Lower lobe of right lung (tissue), 2 donors: Measurements from ENCODE around the gene ACOXL. TPM values are rescaled to one million over a fixed set of nuclear protein-coding genes. Genes with fewer than 3 reads are reported as not detected.

Experiments used
- ATAC-seq, 2 donors: fragments of 200-7000 bp; cut with Tn5 transposase; one replicate each; pipeline ENCODE4 v1.9.1; 2020 to 2022; ENCODE audit warnings: mild to moderate bottlenecking in 2 of 2, moderate library complexity in 2 of 2
- DNase-seq: peaks from one replicate; pipeline ENCODE4 v3.0.0-alpha.2; 2020
- H3K27ac ChIP-seq: fragments of 200-600 bp; one replicate; pipeline ENCODE4 v1.8.0; 2022
- H3K27me3 ChIP-seq: fragments of 200-600 bp; one replicate; pipeline ENCODE4 v1.8.0; 2022; ENCODE audit warnings: low read depth
- H3K36me3 ChIP-seq: fragments of 200-600 bp; one replicate; pipeline ENCODE4 v1.8.0; 2022; ENCODE audit warnings: mild to moderate bottlenecking
- H3K4me1 ChIP-seq: fragments of 200-600 bp; one replicate; pipeline ENCODE4 v1.8.0; 2022
- H3K4me3 ChIP-seq: fragments of 200-600 bp; one replicate; pipeline ENCODE4 v1.8.0; 2022; ENCODE audit warnings: mild to moderate bottlenecking
- H3K9me3 ChIP-seq: fragments of 200-600 bp; one replicate; pipeline ENCODE4 v1.8.0; 2022
- CTCF ChIP-seq: fragments of 200-600 bp; IDR thresholded peaks from one replicate; pipeline ENCODE4 v1.8.0; 2022; ENCODE audit warnings: antibody characterized with exemption, mild to moderate bottlenecking
- intact Hi-C: fragments of 100-400 bp; cut with DNase I; formaldehyde crosslinking; loops from one replicate; pipeline ENCODE4 v1.11.0; 2022
- total RNA-seq: library from RNA; stranded (reverse); fragmentation: NEBNext Ultra II Directional; extraction: Animal tissue kit (Norgen Biotek cat#: 25700); gene quantifications from one replicate; pipeline ENCODE4 v1.2.1, GENCODE V29; 2021
- donor health status: DM: no; HTN: yes; CAD: no; lungs with severe emphysema.

ACOXL gene
- total RNA-seq, 1 donor from 2014 or later, result 38.5 TPM

- no peak for TF ChIP-seq CTCF
- H3K36me3 ChIP-seq, result no peaks in the 10 kb centered on the region
- H3K9me3 ChIP-seq, result no peaks in the 10 kb centered on the region
- ATAC-seq (peak in 1 of 2 donors; percentile 28), DNase-seq (no peak)
- H3K27ac ChIP-seq, result no peak overlapping the region
- intact Hi-C loops, result no loop called here
- H3K4me3 ChIP-seq, result no peak overlapping the region
- no peaks in the 10 kb centered on the region for H3K4me1 ChIP-seq
- no peaks in the 10 kb centered on the region for H3K27me3 ChIP-seq
These were observed 248.1 kb downstream of the ACOXL start for GRCh38 chr2:110980339-110981062.

- TF ChIP-seq CTCF, result no peak
These were observed 250.8 kb downstream of the ACOXL start for GRCh38 chr2:110983133-110983532.

GRCh38 chr2:110984694-110985490 is 252.5 kb downstream of the ACOXL start:
- TF ChIP-seq CTCF, result no peak
- intact Hi-C loops, result no loop called here
- Histone ChIP-seq H3K4me3 (no peak overlapping the region), H3K4me1 (no peaks in the 10 kb centered on the region), H3K9me3 (no peaks in the 10 kb centered on the region), H3K27ac (no peak overlapping the region), H3K27me3 (no peaks in the 10 kb centered on the region), H3K36me3 (peaks cover 3% of the 10 kb centered on the region)
- ATAC-seq, result no peak
- DNase-seq, result no peak

More at GRCh38 chr2:110983133-110983532, 250.8 kb downstream of the ACOXL start:
- DNase-seq (no peak), ATAC-seq (no peak)
- Histone ChIP-seq H3K4me3 (no peak overlapping the region), H3K27me3 (no peaks in the 10 kb centered on the region), H3K36me3 (peaks cover 3% of the 10 kb centered on the region), H3K9me3 (no peaks in the 10 kb centered on the region), H3K27ac (no peak overlapping the region), H3K4me1 (no peaks in the 10 kb centered on the region)
- intact Hi-C loops, result no loop called here

- peaks cover 23% of the 10 kb centered on the region for H3K4me1 ChIP-seq
- no peak for DNase-seq
- no peak overlapping the region for H3K27ac ChIP-seq
- H3K36me3 ChIP-seq, result peaks cover 3% of the 10 kb centered on the region
- H3K27me3 ChIP-seq, result no peaks in the 10 kb centered on the region
- H3K4me3 ChIP-seq, result no peak overlapping the region
- H3K9me3 ChIP-seq, result no peaks in the 10 kb centered on the region
- intact Hi-C loops, result no loop called here
- ATAC-seq, result no peak
- TF ChIP-seq CTCF, result no peak
These were observed 258.1 kb downstream of the ACOXL start for GRCh38 chr2:110990440-110990839.

- ATAC-seq (no peak), DNase-seq (no peak)
- Histone ChIP-seq H3K9me3 (no peaks in the 10 kb centered on the region), H3K27ac (no peak overlapping the region), H3K4me1 (peaks cover 23% of the 10 kb centered on the region), H3K36me3 (peaks cover 3% of the 10 kb centered on the region), H3K27me3 (no peaks in the 10 kb centered on the region), H3K4me3 (no peak overlapping the region)
- no peak for TF ChIP-seq CTCF
- intact Hi-C loops, result no loop called here
These were observed 259.5 kb downstream of the ACOXL start for GRCh38 chr2:110991911-110992310.
